Glomerular visceral epithelial cell (primary cell): Measurements from ENCODE around the gene CCDC157.
"Not testable (repeated sequence)": the region's sequence is repeated elsewhere in the genome, so short reads cannot be mapped to it uniquely, and the experiment has no call there.

Experiments used
- DNase-seq: peaks from one replicate; pipeline ENCODE4 v3.0.0-alpha.2; 2016; ENCODE audit errors: extremely low spot score

Gene CCDC157

GRCh38 chr22:30325724-30326254 lies 31.0 kb upstream of the CCDC157 start:
- DNase-seq = no peak

- peak; percentile 51 for DNase-seq
These were observed 30.5 kb upstream of the CCDC157 start for GRCh38 chr22:30326255-30326705.

- peak; percentile 94 for DNase-seq
These were observed 30.0 kb upstream of the CCDC157 start, which contains the start of gene TBC1D10A for GRCh38 chr22:30326706-30327362. TSS of gene TBC1D10A (minus strand) at chr22:30326941. CDS start at chr22:30326881, 60 bp downstream.

- DNase-seq = no peak
These were observed 28.9 kb upstream of the CCDC157 start for GRCh38 chr22:30327864-30328345.

- no peak for DNase-seq
These were observed 28.2 kb upstream of the CCDC157 start for GRCh38 chr22:30328466-30329049.

- DNase-seq = no peak
These were observed 24.3 kb upstream of the CCDC157 start for GRCh38 chr22:30332551-30332950.

- DNase-seq = no peak
These were observed 23.7 kb upstream of the CCDC157 start for GRCh38 chr22:30332994-30333706.

- no peak for DNase-seq
These were observed 23.1 kb upstream of the CCDC157 start for GRCh38 chr22:30333707-30334087.

- no peak for DNase-seq
These were observed 22.2 kb upstream of the CCDC157 start for GRCh38 chr22:30334646-30335045.

- DNase-seq = no peak
These were observed 21.6 kb upstream of the CCDC157 start for GRCh38 chr22:30335236-30335635.

GRCh38 chr22:30336752-30337460 lies 19.9 kb upstream of the CCDC157 start:
- no peak for DNase-seq

- DNase-seq = no peak
These were observed 19.4 kb upstream of the CCDC157 start for GRCh38 chr22:30337461-30337778.

- not testable (repeated sequence) for DNase-seq
These were observed 18.5 kb upstream of the CCDC157 start for GRCh38 chr22:30338341-30338740.

GRCh38 chr22:30338802-30339201 lies 18.0 kb upstream of the CCDC157 start:
- DNase-seq = no peak

GRCh38 chr22:30340911-30341685 lies 15.7 kb upstream of the CCDC157 start:
- no peak for DNase-seq

GRCh38 chr22:30344447-30345200 lies 12.2 kb upstream of the CCDC157 start:
- no peak for DNase-seq

GRCh38 chr22:30347255-30347892 lies 9.4 kb upstream of the CCDC157 start:
- DNase-seq = no peak

GRCh38 chr22:30348404-30348803 lies 8.4 kb upstream of the CCDC157 start:
- DNase-seq = no peak

GRCh38 chr22:30348809-30349208 lies 8.0 kb upstream of the CCDC157 start:
- no peak for DNase-seq

GRCh38 chr22:30351226-30351625 lies 5.6 kb upstream of the CCDC157 start:
- DNase-seq = no peak
